Upper lobe of right lung (tissue), 1 donor: ENCODE measurements around the gene POLA2. TPM values are rescaled to one million over a fixed set of nuclear protein-coding genes. Genes with fewer than 3 reads are reported as not detected.

Experiments used
- ATAC-seq: fragments of 200-7000 bp; cut with Tn5 transposase; one replicate; pipeline ENCODE4 v1.9.1; 2020; ENCODE audit warnings: mild to moderate bottlenecking, moderate library complexity
- DNase-seq: peaks from one replicate; pipeline ENCODE4 v3.0.0-alpha.2; 2020
- H3K27ac ChIP-seq: fragments of 200-600 bp; one replicate; pipeline ENCODE4 v1.8.0; 2022
- H3K27me3 ChIP-seq: fragments of 200-600 bp; one replicate; pipeline ENCODE4 v1.8.0; 2022; ENCODE audit warnings: mild to moderate bottlenecking
- H3K36me3 ChIP-seq: fragments of 200-600 bp; one replicate; pipeline ENCODE4 v1.8.0; 2022
- H3K4me1 ChIP-seq: fragments of 200-600 bp; one replicate; pipeline ENCODE4 v1.8.0; 2022
- H3K4me3 ChIP-seq: fragments of 200-600 bp; one replicate; pipeline ENCODE4 v1.8.0; 2022; ENCODE audit warnings: mild to moderate bottlenecking
- H3K9me3 ChIP-seq: fragments of 200-600 bp; one replicate; pipeline ENCODE4 v1.8.0; 2022
- CTCF ChIP-seq: fragments of 200-600 bp; IDR thresholded peaks from one replicate; pipeline ENCODE4 v1.8.0; 2022; ENCODE audit warnings: antibody characterized with exemption
- intact Hi-C: fragments of 100-400 bp; cut with DNase I; formaldehyde crosslinking; loops from one replicate; pipeline ENCODE4 v1.11.0; 2022
- total RNA-seq: library from RNA; stranded (reverse); fragmentation: NEBNext Ultra II Directional; extraction: Animal tissue kit (Norgen Biotek cat#: 25700); gene quantifications from one replicate; pipeline ENCODE4 v1.2.1, GENCODE V29; 2021
- donor health status: DM: no; HTN: yes; CAD: no; lungs with severe emphysema.

The POLA2 gene
- total RNA-seq, 1 donor from 2014 or later = 9.5 TPM

GRCh38 chr11:65334696-65335295 is 73.0 kb downstream of the POLA2 start:
- Histone ChIP-seq H3K4me1 (peaks cover 16% of the 10 kb centered on the region), H3K9me3 (no peaks in the 10 kb centered on the region), H3K27ac (no peak overlapping the region), H3K27me3 (no peaks in the 10 kb centered on the region), H3K36me3 (peaks cover 12% of the 10 kb centered on the region), H3K4me3 (peak overlapping the region; percentile 94)
- DNase-seq = no peak
- ATAC-seq = no peak
- intact Hi-C loops = no loop called here
- no peak for TF ChIP-seq CTCF

GRCh38 chr11:65338676-65339075 is 76.9 kb downstream of the POLA2 start:
- Histone ChIP-seq H3K9me3 (no peaks in the 10 kb centered on the region), H3K27ac (no peak overlapping the region), H3K4me3 (no peak overlapping the region), H3K4me1 (peaks cover 16% of the 10 kb centered on the region), H3K27me3 (no peaks in the 10 kb centered on the region), H3K36me3 (peaks cover 50% of the 10 kb centered on the region)
- DNase-seq (no peak), ATAC-seq (no peak)
- intact Hi-C loops = no loop called here
- no peak for TF ChIP-seq CTCF

GRCh38 chr11:65340226-65340625 is 78.5 kb downstream of the POLA2 start:
- TF ChIP-seq CTCF = no peak
- no peaks in the 10 kb centered on the region for H3K9me3 ChIP-seq
- DNase-seq (no peak), ATAC-seq (no peak)
- peaks cover 6% of the 10 kb centered on the region for H3K4me1 ChIP-seq
- H3K4me3 ChIP-seq = no peak overlapping the region
- intact Hi-C loops = no loop called here
- H3K27me3 ChIP-seq = no peaks in the 10 kb centered on the region
- peaks cover 66% of the 10 kb centered on the region for H3K36me3 ChIP-seq
- H3K27ac ChIP-seq = no peak overlapping the region

GRCh38 chr11:65341856-65342255 is 80.1 kb downstream of the POLA2 start:
- Histone ChIP-seq H3K27me3 (no peaks in the 10 kb centered on the region), H3K27ac (no peak overlapping the region), H3K4me1 (no peaks in the 10 kb centered on the region), H3K9me3 (no peaks in the 10 kb centered on the region), H3K36me3 (peaks cover 82% of the 10 kb centered on the region), H3K4me3 (no peak overlapping the region)
- no peak for DNase-seq
- no peak for TF ChIP-seq CTCF
- intact Hi-C loops = no loop called here
- ATAC-seq = no peak

Other genes starting within 250 kb of the POLA2 start
- 84.4 TPM for gene ARL2, start 247.8 kb upstream of the POLA2 start, total RNA-seq
- gene SNX15, start 234.5 kb upstream of the POLA2 start, total RNA-seq = 27.1 TPM
- gene SAC3D1, start 220.8 kb upstream of the POLA2 start, total RNA-seq = 10.2 TPM
- gene NAALADL1, start 203.4 kb upstream of the POLA2 start, total RNA-seq = 10.0 TPM
- gene CDCA5, start 177.9 kb upstream of the POLA2 start, total RNA-seq = 1.7 TPM
- 32.1 TPM for gene ZFPL1, start 177.7 kb upstream of the POLA2 start, total RNA-seq
- gene VPS51, start 165.7 kb upstream of the POLA2 start, total RNA-seq = 101 TPM
- gene TM7SF2, start 150.1 kb upstream of the POLA2 start, total RNA-seq = 39.0 TPM
- 7.5 TPM for gene ZNHIT2, start 144.3 kb upstream of the POLA2 start, total RNA-seq
- 754 TPM for gene FAU, start 139.8 kb upstream of the POLA2 start, total RNA-seq
- gene MRPL49, start 139.6 kb upstream of the POLA2 start, total RNA-seq = 53.7 TPM
- gene SYVN1, start 127.4 kb upstream of the POLA2 start, total RNA-seq = 69.0 TPM
- gene SPDYC, start 91.7 kb upstream of the POLA2 start, total RNA-seq = not detected
- 179 TPM for gene CAPN1, start 80.0 kb upstream of the POLA2 start, total RNA-seq
- gene CDC42EP2, start 52.9 kb downstream of the POLA2 start, total RNA-seq = 27.5 TPM
- gene DPF2, start 71.9 kb downstream of the POLA2 start, total RNA-seq = 53.7 TPM
- gene TIGD3, start 92.8 kb downstream of the POLA2 start, total RNA-seq = 0.43 TPM
- gene SLC25A45, start 120.7 kb downstream of the POLA2 start, total RNA-seq = 11.5 TPM
- gene FRMD8, start 124.7 kb downstream of the POLA2 start, total RNA-seq = 37.1 TPM
- gene NEAT1, start 160.8 kb downstream of the POLA2 start, total RNA-seq = 1,120 TPM
- 11,917 TPM for gene MALAT1, start 237.1 kb downstream of the POLA2 start, total RNA-seq